Natural killer cell treated with Interleukin-12 subunit alpha and Interleukin-12 subunit beta and Interleukin-15 and Interleukin-18, amount 100 ng/mL, for 72 hours (primary cell): Measurements from ENCODE around the gene NRTN. TPM values are rescaled to one million over a fixed set of nuclear protein-coding genes. Genes with fewer than 3 reads are reported as not detected.
"Not testable (repeated sequence)": the region's sequence is repeated elsewhere in the genome, so short reads cannot be mapped to it uniquely, and the experiment has no call there.

Source experiments
- ATAC-seq, 2 donors: fragments of 150-1000 bp; cut with Tn5 transposase in 1 of 2; sonication (Bioruptor Pico), chemical (Tn5 transposase) in 1 of 2; 2 replicates each; pipeline ENCODE4 v1.10.0; 2021
- DNase-seq: peaks from one replicate; pipeline ENCODE4 v3.0.0; 2022; ENCODE audit warnings: low spot score
- H3K27ac Mint-ChIP-seq, 2 donors: 1 replicate in 1 of 2; 2 replicates in 1 of 2; pipeline ENCODE4 v1.8.0; 2022; ENCODE audit warnings: mixed read lengths in 2 of 2, mild to moderate bottlenecking in 1 of 2, moderate library complexity in 1 of 2
- H3K27me3 Mint-ChIP-seq, 2 donors: 1 replicate in 1 of 2; 2 replicates in 1 of 2; pipeline ENCODE4 v1.8.0; 2022; ENCODE audit warnings: mixed read lengths in 2 of 2
- H3K36me3 Mint-ChIP-seq: one replicate; pipeline ENCODE4 v1.8.0; 2022; ENCODE audit warnings: mixed read lengths
- H3K4me1 Mint-ChIP-seq, 2 donors: 1 replicate in 1 of 2; 2 replicates in 1 of 2; pipeline ENCODE4 v1.8.0; 2022; ENCODE audit warnings: low read depth in 2 of 2, mixed read lengths in 2 of 2, mild to moderate bottlenecking in 1 of 2
- H3K4me3 Mint-ChIP-seq: one replicate; pipeline ENCODE4 v1.8.0; 2022; ENCODE audit warnings: mixed read lengths
- H3K9me3 Mint-ChIP-seq: 2 replicates; pipeline ENCODE4 v1.8.0; 2022; ENCODE audit warnings: mixed read lengths
- total RNA-seq, 2 donors: library from RNA; stranded (reverse); gene quantifications; one replicate each; pipeline ENCODE4 v1.2.3, GENCODE V29; 2022

NRTN gene
- total RNA-seq, 2 donors from 2014 or later: not detected

DNA sequence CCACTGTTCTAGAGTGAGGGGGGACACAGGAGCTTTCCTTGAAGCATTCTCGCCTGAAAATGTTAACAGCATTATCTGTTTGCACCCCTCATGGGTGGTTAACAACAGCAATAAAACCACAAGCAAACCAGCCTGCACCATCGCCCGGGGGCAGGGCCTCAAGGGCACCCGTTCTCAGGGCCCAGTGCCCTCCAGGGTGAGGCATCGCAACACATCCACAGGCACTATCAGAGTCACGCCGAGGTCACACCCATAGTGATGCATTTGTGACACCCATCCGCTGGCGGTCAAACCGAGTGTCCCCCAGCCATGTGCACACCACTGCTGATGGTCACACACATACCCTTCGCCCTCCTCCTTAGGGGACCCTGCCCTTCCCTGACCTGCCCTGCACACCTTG, 60.9 kb downstream of the NRTN start:
- H3K4me1 Mint-ChIP-seq: peaks cover 6 to 17% of the 10 kb centered on the region in 2 donors
- no peaks in the 10 kb centered on the region for H3K27me3 Mint-ChIP-seq
- peak overlapping the region in 1 of 2 donors; percentile 45 for H3K27ac Mint-ChIP-seq
- no peaks in the 10 kb centered on the region for H3K36me3 Mint-ChIP-seq
- peak; percentile 7 to 70 for ATAC-seq
- H3K4me3 Mint-ChIP-seq: no peak overlapping the region
- no peak for DNase-seq
- H3K9me3 Mint-ChIP-seq: no peaks in the 10 kb centered on the region

DNA sequence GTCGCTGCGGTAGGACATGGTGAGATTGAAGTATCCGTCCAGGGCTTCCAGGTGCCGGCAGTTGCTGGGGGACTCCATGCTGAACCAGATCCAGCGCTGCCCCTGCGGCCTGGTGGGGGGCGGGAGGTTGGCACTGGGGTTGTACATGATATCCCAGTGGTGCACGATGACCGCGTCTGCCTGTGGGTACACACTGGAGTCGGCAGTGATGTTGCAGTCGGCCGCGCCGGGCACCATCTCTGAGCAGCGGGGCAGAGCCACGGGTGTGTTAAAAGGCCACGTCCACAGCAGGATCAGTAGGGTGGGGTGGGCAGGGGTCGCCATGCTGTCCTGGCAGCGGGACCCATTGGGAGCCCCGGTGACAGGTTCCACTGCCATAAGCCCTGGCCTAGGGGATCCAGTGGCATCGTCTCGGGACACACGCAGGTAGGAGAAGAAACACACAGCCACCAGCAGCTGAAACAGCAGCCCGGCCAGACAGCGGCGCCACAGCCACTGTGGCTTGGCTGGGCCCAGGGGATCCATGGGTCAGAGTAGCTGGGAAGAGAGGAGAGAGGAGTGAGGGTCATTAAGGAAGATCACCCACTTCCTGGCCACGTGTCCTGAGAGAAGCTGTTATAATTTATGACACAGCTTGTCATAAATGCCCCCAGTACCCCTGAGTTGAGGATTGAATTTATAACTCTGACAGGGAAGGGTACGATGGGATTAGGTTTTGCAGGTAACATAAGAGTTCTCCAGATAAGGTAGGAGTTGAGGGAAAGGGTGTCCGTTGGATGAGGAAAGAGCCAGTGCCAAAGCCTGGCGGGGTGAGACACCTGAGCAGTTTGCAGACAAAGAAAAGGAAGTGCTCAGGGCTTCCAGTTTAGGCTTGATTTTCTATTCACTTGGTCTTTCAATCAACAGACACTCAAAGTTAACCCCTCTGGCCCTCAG, 62.6 kb downstream of the NRTN start:
- H3K4me1 Mint-ChIP-seq: peaks cover 6 to 17% of the 10 kb centered on the region in 2 donors
- H3K4me3 Mint-ChIP-seq: no peak overlapping the region
- H3K36me3 Mint-ChIP-seq: no peaks in the 10 kb centered on the region
- ATAC-seq (no peak), DNase-seq (no peak)
- H3K9me3 Mint-ChIP-seq: no peaks in the 10 kb centered on the region
- H3K27me3 Mint-ChIP-seq: no peaks in the 10 kb centered on the region
- peak overlapping the region in 1 of 2 donors; percentile 7 for H3K27ac Mint-ChIP-seq

DNA sequence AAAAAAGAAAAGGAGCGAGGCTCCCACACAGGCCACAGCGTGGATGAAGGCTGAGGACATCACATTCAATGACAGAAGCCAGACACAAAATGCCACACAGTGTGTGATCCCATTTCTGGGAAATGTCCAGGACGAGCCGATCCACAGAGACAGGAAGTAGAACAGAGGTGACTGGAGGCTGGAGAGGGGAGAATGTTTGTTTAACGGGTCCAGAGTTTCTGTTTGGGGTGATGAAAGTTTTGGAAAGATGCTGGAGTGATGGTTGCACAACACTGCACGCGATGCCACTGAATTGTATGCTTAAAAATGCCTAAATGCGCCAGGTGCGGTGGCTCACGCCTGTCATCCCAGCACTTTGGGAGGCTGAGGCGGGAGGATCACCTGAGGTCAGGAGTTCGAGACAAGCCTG, 66.1 kb downstream of the NRTN start:
- H3K4me3 Mint-ChIP-seq: no peak overlapping the region
- no peak for ATAC-seq
- no peak overlapping the region for H3K27ac Mint-ChIP-seq
- H3K36me3 Mint-ChIP-seq: no peaks in the 10 kb centered on the region
- H3K9me3 Mint-ChIP-seq: no peaks in the 10 kb centered on the region
- DNase-seq: no peak
- H3K27me3 Mint-ChIP-seq: no peaks in the 10 kb centered on the region
- H3K4me1 Mint-ChIP-seq: peaks cover 0 to 1% of the 10 kb centered on the region in 2 donors

DNA sequence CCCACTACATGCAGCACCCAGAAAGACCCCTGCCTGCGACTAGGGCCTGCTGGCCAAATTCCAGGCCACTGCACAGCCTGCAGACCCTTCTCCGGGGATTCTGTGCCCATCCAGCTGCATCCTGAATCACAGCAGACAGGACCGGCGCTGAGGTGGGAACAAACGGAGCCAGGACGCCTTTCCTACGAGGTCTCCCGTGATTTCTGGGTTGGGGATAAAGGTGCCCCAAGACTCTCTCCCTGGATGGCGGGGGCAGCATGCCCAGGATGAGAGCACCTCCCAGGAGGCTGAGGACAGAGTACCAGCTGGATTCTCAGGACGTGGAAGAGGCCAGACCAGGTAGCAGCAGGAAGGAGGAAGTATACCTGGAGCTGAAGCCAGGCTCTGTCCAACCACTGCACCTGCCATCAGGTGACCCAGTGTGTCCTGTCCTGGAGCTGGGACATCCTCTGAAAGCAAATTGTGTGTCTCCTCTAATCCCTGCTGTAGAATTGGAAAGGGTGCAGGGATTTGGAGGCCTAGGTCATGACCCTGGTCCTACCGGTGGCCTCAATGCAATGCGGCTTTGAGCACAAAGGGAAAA, 68.8 kb downstream of the NRTN start:
- ATAC-seq (no peak), DNase-seq (no peak)
- Mint-ChIP-seq H3K4me1 (no peaks in the 10 kb centered on the region), H3K36me3 (no peaks in the 10 kb centered on the region), H3K4me3 (no peak overlapping the region), H3K27ac (no peak overlapping the region), H3K9me3 (no peaks in the 10 kb centered on the region), H3K27me3 (no peaks in the 10 kb centered on the region)

DNA sequence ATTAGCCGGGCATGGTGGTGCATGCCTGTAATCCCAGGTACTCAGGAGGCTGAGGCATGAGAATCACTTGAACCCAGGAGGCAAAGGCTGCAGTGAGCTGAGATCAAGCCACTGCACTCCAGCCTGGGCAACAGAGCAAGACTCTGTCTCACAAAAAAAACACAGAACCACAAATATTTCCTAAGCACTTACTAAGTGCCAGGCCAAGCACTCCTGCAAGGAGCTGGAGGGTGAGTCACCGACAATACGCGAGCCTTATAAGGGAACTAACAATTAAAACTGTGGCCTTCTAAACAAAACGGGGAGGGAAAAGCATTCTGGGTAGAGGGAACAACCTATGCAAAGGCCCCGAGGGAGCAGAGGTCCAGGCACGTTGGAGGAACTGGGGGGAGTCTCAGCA, 69.6 kb downstream of the NRTN start:
- not testable (repeated sequence) for H3K4me3 Mint-ChIP-seq, H3K36me3 Mint-ChIP-seq, ATAC-seq, H3K27ac Mint-ChIP-seq, H3K4me1 Mint-ChIP-seq, H3K9me3 Mint-ChIP-seq, DNase-seq, H3K27me3 Mint-ChIP-seq

DNA sequence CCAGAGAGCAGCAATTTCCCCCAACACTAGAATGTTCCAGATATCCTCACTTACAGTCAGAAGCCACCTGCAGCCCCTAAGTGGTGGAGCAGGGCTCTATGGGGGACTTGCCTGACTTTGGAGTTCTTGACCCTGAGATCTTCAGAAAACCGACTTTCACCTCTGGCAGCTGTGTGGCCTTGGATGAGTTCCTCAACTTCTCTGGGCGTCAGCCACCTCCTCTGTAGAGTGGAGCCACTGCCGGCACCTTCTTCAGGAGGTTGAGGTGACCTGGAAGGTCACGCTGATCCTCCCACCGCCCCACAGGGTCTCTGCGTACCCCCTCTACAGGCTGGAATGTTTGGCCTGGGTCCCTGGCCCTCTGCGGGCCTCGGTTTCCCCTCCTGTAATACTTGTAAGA, 72.6 kb downstream of the NRTN start:
- H3K36me3 Mint-ChIP-seq: no peaks in the 10 kb centered on the region
- ATAC-seq: no peak
- H3K4me1 Mint-ChIP-seq: no peaks in the 10 kb centered on the region
- DNase-seq: no peak
- H3K9me3 Mint-ChIP-seq: no peaks in the 10 kb centered on the region
- H3K4me3 Mint-ChIP-seq: no peak overlapping the region
- no peak overlapping the region for H3K27ac Mint-ChIP-seq
- H3K27me3 Mint-ChIP-seq: peaks cover 0 to 3% of the 10 kb centered on the region in 2 donors

DNA sequence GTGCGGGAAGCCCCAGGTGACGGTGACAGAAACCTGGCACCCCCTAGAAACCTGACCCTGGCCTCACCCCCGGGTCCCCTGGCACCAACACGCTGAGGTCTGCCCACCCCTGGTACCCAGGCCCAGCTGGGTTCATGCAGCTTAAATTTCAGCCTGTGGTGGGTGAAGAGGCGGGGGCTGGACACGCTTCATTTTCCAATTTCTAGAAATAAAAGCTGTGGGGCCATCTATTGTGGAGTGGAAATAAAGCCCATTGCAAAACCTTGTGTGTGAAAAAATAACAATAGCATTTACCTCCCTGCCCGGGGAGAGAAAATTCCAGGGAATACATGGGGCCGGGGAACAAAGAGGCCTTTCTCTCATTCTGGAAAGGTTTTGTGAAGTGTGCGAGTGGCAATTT, 73.0 kb downstream of the NRTN start:
- ATAC-seq (no peak), DNase-seq (no peak)
- H3K27ac Mint-ChIP-seq: no peak overlapping the region
- H3K27me3 Mint-ChIP-seq: peaks cover 0 to 5% of the 10 kb centered on the region in 2 donors
- no peaks in the 10 kb centered on the region for H3K4me1 Mint-ChIP-seq
- H3K36me3 Mint-ChIP-seq: no peaks in the 10 kb centered on the region
- H3K9me3 Mint-ChIP-seq: no peaks in the 10 kb centered on the region
- no peak overlapping the region for H3K4me3 Mint-ChIP-seq

Other genes starting within 250 kb of the NRTN start
- 1 to 10 TPM in 1 of 2 donors, under 1 TPM in 1; 0.57 to 2.6 TPM for gene TINCR, start 237.1 kb upstream of the NRTN start, total RNA-seq
- 100 to 1,000 TPM; 116 to 204 TPM for gene SAFB2, start 182.3 kb upstream of the NRTN start, total RNA-seq
- gene SAFB, start 182.0 kb upstream of the NRTN start, total RNA-seq: 100 to 1,000 TPM; 126 to 190 TPM
- gene MICOS13, start 124.6 kb upstream of the NRTN start, total RNA-seq: 10 to 100 TPM; 40.7 to 41.4 TPM
- gene HSD11B1L, start 124.0 kb upstream of the NRTN start, total RNA-seq: 1 to 10 TPM; 1.8 to 3.6 TPM
- 100 to 1,000 TPM; 645 to 764 TPM for gene RPL36, start 114.8 kb upstream of the NRTN start, total RNA-seq
- 100 to 1,000 TPM; 151 to 267 TPM for gene LONP1, start 84.9 kb upstream of the NRTN start, total RNA-seq
- not detected for gene CATSPERD, start 84.4 kb upstream of the NRTN start, total RNA-seq
- gene PRR22, start 20.3 kb upstream of the NRTN start, total RNA-seq: 10 to 100 TPM in 1 of 2 donors, 1 to 10 TPM in 1; 8.5 to 21.5 TPM
- 100 to 1,000 TPM in 1 of 2 donors, 10 to 100 TPM in 1; 90.1 to 155 TPM for gene DUS3L, start 13.9 kb upstream of the NRTN start, total RNA-seq
- not detected for gene FUT6, start 34.6 kb downstream of the NRTN start, total RNA-seq
- not detected for gene FUT3, start 46.4 kb downstream of the NRTN start, total RNA-seq
- not detected for gene FUT5, start 65.5 kb downstream of the NRTN start, total RNA-seq
- 100 to 1,000 TPM; 170 to 189 TPM for gene NDUFA11, start 98.7 kb downstream of the NRTN start, total RNA-seq
- 1 to 10 TPM; 4.4 to 6.7 TPM for gene VMAC, start 99.8 kb downstream of the NRTN start, total RNA-seq
- 1 to 10 TPM; 7.6 to 8.6 TPM for gene CAPS, start 109.2 kb downstream of the NRTN start, total RNA-seq
- 100 to 1,000 TPM in 1 of 2 donors, 10 to 100 TPM in 1; 96.5 to 119 TPM for gene RANBP3, start 173.1 kb downstream of the NRTN start, total RNA-seq